ENCODE measurements around the gene HSPBP1.

- no peak for TF ChIP-seq GATA2 (IDR thresholded peaks at IDR 0.05; ENCODE audit: low read depth, low read length)
- TF ChIP-seq GATA3 (IDR thresholded peaks at IDR 0.05; ENCODE audit: low read depth, low read length): no peak
Measured at GRCh38 chr19:55226273-55226672, 53.6 kb downstream of the HSPBP1 start.

Data from SH-SY5Y (cell line).